Kasumi-1 (cell line): ENCODE results near the gene SLC16A3.

Experiments used
- DNase-seq, 2 experiments: peaks; one replicate each; lab custom pipeline; 2025; lab: John Stamatoyannopoulos, UW

SLC16A3 gene

DNA sequence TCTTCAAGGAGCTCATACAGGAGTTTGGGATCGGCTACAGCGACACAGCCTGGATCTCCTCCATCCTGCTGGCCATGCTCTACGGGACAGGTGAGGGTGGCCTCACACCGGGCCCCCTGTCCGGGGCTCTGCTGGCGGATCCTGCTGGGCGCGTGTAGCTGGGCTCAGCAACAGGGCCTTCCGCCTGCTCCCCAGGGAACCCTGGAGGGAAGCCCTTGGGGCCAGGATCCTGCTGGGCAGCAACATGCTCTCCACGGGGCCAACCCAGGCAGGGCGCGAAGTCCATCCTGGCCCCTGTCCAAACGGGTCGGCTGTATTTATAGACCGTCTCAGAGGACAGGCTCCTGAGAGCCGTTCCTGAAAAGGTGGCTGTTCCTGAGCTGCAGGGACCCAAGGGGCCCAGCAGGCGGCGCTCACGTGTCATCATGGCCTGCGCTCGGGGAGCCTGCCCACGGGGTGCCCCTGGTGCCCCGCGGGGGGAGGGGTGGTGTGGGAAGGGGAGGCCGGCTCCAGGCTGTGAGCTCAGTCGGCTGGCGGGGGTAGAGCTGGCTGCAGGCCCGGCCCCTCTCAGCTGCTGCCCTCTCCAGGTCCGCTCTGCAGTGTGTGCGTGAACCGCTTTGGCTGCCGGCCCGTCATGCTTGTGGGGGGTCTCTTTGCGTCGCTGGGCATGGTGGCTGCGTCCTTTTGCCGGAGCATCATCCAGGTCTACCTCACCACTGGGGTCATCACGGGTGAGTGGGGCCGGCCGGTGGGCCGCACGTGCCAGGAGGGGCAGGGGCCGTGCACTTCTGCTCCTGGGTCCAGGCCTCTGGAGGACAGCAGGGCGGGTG is 7.5 kb downstream of the SLC16A3 start:
- DNase-seq: peak; percentile 80 to 81

DNA sequence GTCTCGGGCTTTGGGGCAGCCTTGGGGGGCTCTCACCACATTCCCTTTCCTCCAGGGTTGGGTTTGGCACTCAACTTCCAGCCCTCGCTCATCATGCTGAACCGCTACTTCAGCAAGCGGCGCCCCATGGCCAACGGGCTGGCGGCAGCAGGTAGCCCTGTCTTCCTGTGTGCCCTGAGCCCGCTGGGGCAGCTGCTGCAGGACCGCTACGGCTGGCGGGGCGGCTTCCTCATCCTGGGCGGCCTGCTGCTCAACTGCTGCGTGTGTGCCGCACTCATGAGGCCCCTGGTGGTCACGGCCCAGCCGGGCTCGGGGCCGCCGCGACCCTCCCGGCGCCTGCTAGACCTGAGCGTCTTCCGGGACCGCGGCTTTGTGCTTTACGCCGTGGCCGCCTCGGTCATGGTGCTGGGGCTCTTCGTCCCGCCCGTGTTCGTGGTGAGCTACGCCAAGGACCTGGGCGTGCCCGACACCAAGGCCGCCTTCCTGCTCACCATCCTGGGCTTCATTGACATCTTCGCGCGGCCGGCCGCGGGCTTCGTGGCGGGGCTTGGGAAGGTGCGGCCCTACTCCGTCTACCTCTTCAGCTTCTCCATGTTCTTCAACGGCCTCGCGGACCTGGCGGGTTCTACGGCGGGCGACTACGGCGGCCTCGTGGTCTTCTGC is 8.4 kb downstream of the SLC16A3 start:
- DNase-seq: peak in 1 of 2 experiments; percentile 21

GRCh38 chr17:82237746-82238471 is 9.1 kb downstream of the SLC16A3 start:
- DNase-seq: peak; percentile 72 to 77

GRCh38 chr17:82238472-82239201 is 9.8 kb downstream of the SLC16A3 start:
- peak; percentile 99 for DNase-seq

- DNase-seq: no peak
These were observed 10.6 kb downstream of the SLC16A3 start for GRCh38 chr17:82239401-82239925.

DNA sequence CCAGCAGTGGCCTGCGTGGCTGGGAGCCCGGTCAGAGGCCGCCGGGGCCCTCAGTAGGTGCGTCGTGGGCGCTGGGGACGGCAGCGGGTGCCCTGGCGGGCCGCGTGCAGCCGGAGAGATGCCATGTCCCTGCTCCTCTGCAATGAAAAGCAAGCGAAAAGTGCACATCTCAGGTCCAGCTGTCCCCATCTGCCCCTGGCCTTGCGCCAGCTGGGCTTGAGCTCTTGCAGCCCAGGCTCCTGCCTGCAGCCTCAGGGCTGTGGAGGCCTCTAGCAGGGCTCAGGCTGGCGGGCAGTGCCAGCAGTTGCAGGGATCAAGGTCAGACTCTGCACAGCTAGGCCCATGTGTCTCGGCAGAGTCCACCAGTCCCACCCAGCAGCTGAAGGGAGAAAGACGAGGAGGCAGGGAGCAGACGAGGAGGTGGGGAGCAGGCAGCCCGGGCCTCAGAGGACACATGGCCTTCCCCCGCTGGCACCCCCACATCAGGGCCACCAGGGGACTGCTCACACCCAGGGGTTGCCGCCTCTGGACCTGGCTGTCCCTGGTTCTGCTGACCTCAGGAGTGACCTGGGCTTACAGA is 11.2 kb downstream of the SLC16A3 start:
- DNase-seq: peak in 1 of 2 experiments; percentile 21

- DNase-seq: no peak
These were observed 11.8 kb downstream of the SLC16A3 start for GRCh38 chr17:82240506-82241182.

GRCh38 chr17:82241183-82241925 is 12.5 kb downstream of the SLC16A3 start:
- peak; percentile 86 to 89 for DNase-seq

- peak; percentile 72 to 81 for DNase-seq
These were observed 13.3 kb downstream of the SLC16A3 start for GRCh38 chr17:82241926-82242697.

DNA sequence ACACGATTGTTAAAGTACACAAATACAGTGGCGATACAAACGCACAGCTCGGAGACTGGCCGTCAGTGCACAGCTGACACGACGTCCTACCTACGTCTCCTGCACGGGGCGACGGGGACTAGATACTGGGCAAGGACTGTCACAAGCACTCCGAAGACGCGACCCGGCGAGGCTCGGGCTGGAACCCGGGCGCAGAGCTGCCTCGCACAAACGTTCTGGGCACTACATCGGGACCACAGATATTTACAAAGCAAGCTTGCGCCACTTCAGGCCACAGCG is 13.8 kb downstream of the SLC16A3 start:
- DNase-seq: no peak

DNA sequence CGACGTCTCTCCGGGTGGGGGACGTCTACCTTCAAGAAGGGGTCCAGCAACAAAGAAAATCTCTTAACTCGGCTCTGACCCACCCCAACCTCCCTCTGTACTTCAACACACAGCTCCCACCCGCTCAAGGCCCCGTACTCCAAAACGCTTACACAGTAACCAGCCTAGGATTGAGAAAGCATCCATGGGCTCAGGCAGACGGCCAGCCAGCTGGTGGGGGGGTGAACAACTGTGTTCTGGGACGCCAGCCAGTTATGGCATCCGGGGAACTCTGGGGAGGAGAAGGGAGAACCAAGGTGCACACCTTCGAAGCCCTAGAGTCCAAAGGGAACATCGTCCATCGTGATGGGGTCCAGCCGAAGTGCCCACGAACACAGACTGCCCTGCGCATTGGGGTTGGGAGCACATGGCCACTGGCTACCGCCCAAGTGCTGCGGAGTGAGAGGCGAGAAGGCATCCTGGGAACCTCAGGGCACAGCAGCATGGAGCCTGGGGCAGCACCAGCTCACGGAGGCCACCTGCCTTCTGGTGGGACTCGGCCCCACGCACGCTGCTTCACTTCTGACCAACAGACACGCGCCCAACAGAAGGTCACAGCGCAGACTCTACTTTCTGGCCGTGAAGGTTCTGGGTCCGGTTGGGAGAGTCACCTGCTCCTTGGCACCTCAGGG is 14.3 kb downstream of the SLC16A3 start:
- DNase-seq: no peak

DNA sequence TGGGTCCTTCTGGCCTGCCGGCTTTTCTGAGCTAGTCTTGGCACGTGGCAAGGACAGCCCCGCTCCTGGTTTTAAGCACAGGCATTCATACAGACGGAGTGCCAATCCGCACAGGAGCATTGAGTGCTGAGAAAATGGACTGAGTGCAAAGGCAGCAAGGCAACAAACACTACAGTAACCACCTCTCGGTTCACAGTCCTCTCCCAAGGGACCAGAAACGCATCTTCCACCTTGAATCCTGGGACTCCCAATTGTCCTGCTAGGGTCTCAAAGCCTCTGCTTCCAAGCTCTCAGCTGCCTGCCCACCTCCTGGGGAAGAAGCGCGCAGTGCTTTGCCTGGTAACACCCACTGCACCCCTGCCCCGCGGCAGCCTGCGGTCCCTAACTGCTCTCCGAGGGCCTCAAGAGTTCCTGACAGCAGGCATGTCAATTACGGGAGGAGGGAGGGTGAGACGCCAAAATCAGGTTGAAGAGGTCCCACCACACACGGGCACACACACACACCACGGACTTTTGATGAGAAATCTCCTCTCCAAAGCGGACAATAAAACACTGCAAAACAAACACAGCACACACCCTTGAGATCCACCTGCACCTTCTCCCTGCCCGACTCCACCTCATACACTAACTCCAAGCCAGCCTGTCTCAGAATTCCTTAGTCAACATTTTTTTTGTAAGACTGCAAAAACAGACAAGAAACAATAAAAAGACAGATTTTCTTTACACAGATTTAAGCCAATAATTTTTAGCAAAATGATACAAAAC is 15.0 kb downstream of the SLC16A3 start:
- no peak for DNase-seq

DNA sequence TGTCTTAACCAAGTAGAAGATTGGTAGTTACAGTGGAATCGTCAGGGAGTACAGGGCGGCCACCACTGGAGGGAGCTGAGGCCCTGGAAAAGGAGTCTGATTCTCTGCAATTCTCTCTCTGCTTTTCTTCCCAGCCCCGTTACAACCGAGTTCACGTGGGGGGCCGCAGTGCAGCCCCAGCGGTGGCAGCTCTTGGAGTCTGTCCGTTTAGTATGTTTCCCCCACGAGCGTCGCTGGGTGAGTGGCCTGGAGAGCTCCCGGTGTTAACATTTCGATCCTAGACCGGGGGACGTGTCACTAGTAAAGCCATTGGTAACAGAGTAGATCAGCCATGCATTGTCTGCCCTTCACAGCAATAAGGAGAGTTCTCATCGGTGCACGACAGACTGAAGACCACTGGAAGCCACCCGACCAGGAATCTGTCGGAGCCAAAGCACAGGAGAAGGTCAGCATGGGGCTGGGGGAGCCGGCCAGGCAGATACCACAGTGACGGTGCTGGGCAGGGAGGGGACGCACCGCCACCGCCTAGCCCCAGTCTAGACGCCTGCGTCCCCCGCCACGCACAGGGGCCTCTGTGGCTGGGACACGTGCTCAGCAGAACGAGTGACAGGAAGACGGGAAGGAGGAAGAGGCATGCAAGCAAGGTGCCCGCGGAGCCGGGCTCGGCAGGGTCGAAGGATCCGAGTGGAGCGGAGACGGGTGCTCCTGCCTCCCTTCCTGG is 15.7 kb downstream of the SLC16A3 start:
- peak; percentile 83 to 89 for DNase-seq

DNA sequence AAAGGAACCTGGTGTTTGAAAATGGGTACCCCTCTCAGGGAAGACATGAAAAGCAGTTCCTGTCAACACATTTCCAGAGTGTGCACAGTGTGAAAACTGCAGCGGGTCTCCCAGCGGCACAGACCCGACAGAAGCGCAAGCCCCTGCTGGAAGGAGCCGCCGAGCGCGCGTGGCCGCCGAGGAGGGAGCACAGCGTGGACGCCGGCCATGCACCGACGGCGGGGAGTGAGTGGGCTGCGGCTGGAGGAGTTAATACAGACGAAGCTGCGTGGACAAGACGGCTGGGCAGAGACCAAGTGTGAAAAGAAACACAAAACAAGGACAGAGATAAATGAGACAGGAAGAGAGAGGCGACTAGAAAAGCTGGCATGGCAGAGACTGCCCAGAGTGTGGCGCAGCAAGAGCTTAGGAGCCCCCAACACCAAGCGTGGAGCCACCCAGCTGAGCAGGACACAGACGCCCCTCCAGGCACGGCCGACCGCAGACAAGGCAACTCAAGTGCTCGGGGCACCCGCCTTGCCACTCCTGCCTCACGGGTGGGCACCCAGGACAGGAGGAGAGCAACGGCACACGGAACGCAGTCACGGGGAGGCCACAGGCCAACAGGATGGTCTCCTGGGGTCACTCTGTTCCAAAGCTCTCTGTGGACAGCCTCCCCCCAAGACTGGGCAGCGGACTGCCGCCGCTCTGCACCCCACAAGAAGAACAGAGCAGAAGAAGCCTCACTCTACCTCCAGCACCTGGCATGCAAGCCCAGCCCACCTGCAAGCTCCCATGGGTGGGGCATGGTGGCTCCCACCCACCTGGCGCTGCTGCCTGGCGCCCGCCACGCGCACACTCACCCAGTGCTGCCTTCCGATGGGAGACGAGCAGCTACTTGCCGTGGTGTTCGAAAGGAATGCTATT is 16.5 kb downstream of the SLC16A3 start:
- no peak for DNase-seq

DNA sequence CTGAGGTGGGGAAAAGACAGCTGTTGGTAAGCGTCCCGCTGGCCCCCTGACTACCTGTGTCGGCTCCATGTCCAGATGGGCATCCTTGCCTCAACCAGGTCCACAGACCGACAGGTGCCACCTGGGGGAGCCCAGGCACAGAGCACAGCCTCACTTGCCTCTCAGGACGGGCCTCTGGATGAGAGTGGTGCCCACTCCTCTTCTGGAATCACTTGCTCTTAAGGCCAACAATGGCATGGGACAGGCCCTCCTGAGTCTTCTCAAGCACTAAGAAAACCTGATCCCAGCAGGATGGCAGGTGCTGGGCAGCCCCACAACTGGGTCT is 17.2 kb downstream of the SLC16A3 start:
- DNase-seq: no peak

DNA sequence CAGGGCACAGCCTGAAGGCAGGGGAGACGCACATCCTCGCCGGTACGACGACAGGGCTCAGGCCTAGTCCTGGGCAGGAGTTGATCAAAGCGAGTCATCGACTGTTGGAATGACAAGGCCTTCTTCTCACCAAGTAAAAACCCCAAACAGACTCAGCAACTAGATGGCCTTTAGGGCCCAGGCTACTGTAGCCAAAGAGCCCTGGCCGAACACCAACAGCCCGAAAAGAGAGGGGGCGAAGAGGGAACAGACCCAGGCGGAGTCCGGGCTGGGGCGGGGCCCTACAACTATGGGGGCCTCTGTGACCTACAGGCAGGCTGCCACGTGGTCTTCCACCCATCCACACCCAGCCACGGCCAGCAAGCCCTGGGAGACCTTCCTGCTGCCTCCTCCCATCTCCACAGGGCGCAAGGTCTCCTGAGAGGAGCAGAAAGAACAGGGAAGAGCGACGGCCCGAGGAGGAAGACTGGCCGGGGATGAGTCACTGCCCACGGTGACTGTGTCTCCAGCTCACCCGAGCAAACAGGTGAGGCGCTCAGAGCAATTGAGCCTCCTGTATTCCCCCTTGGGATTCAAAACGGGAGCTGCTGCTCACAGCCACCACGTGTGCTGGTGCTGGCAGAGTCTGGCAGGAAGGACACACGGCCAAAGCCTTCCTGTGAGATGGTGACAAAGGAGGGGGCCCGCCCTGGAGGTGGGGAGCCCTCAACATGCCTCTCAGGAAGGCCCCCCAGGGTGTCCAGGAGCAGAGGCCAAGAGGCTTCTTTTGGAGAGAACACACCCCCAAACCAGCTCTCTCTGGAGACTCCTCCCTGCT is 17.7 kb downstream of the SLC16A3 start:
- peak; percentile 82 to 87 for DNase-seq
